Subcutaneous abdominal adipose tissue (tissue), 5 donors: ENCODE data around the gene IL36G.

Experiments
- H3K27ac ChIP-seq: one replicate; pipeline ENCODE4 v1.7.0; 2013; ENCODE audit warnings: low read depth, mild to moderate bottlenecking, inconsistent platforms, low read length, moderate library complexity
- H3K27me3 ChIP-seq, 5 donors: one replicate each; pipeline ENCODE4 v1.7.0; 2013; ENCODE audit warnings: low read length in 5 of 5, inconsistent platforms in 1 of 5; ENCODE audit not compliant: control insufficient read depth in 5 of 5, insufficient read depth in 4 of 5
- H3K36me3 ChIP-seq, 5 donors: one replicate each; pipeline ENCODE4 v1.7.0; 2013; ENCODE audit warnings: low read length in 5 of 5; ENCODE audit not compliant: control insufficient read depth in 5 of 5, insufficient read depth in 5 of 5
- H3K4me1 ChIP-seq, 5 donors: one replicate each; pipeline ENCODE4 v1.7.0; 2013; ENCODE audit warnings: low read length in 5 of 5, mild to moderate bottlenecking in 3 of 5, moderate library complexity in 1 of 5; ENCODE audit not compliant: control insufficient read depth in 5 of 5, insufficient read depth in 5 of 5
- H3K4me3 ChIP-seq, 5 donors: one replicate each; pipeline ENCODE4 v1.7.0; 2013; ENCODE audit warnings: low read length in 5 of 5, low read depth in 1 of 5
- H3K9ac ChIP-seq, 5 donors: one replicate each; pipeline ENCODE4 v1.7.0; 2013; ENCODE audit warnings: low read length in 5 of 5, mild to moderate bottlenecking in 4 of 5, moderate library complexity in 3 of 5
- H3K9me3 ChIP-seq, 5 donors: one replicate each; pipeline ENCODE4 v1.7.0; 2013; ENCODE audit warnings: low read length in 5 of 5; ENCODE audit not compliant: control insufficient read depth in 5 of 5
- donor health status: healthy.
- donor health status: healthy.
- donor health status: healthy.
- donor health status: healthy.
- donor health status: healthy.

Gene IL36G

GRCh38 chr2:113013336-113013661, 35.5 kb downstream of the IL36G start:
- Histone ChIP-seq H3K27ac (no peak overlapping the region), H3K4me1 (no peaks in the 10 kb centered on the region), H3K9me3 (no peaks in the 10 kb centered on the region), H3K9ac (no peak overlapping the region), H3K4me3 (no peak overlapping the region), H3K36me3 (no peaks in the 10 kb centered on the region), H3K27me3 (peaks cover 0 to 4% (median 0%) of the 10 kb centered on the region in 5 donors)

- Histone ChIP-seq H3K27me3 (peaks cover 0 to 4% (median 0%) of the 10 kb centered on the region in 5 donors), H3K9ac (no peak overlapping the region), H3K36me3 (no peaks in the 10 kb centered on the region), H3K4me1 (no peaks in the 10 kb centered on the region), H3K4me3 (no peak overlapping the region), H3K27ac (no peak overlapping the region), H3K9me3 (no peaks in the 10 kb centered on the region)
These were observed 36.3 kb downstream of the IL36G start for GRCh38 chr2:113014067-113014466.

- no peak overlapping the region for H3K27ac ChIP-seq
- H3K9ac ChIP-seq, result no peak overlapping the region
- no peaks in the 10 kb centered on the region for H3K4me1 ChIP-seq
- no peaks in the 10 kb centered on the region for H3K9me3 ChIP-seq
- H3K36me3 ChIP-seq, result no peaks in the 10 kb centered on the region
- H3K27me3 ChIP-seq, result peaks cover 0 to 4% (median 0%) of the 10 kb centered on the region in 5 donors
- no peak overlapping the region for H3K4me3 ChIP-seq
These were observed 37.2 kb downstream of the IL36G start for GRCh38 chr2:113015042-113015441.

- Histone ChIP-seq H3K27me3 (peaks cover 0 to 4% (median 0%) of the 10 kb centered on the region in 5 donors), H3K9ac (no peak overlapping the region), H3K4me1 (no peaks in the 10 kb centered on the region), H3K4me3 (no peak overlapping the region), H3K27ac (no peak overlapping the region), H3K36me3 (no peaks in the 10 kb centered on the region), H3K9me3 (no peaks in the 10 kb centered on the region)
These were observed 37.8 kb downstream of the IL36G start for GRCh38 chr2:113015655-113016054.

- Histone ChIP-seq H3K9ac (no peak overlapping the region), H3K36me3 (no peaks in the 10 kb centered on the region), H3K27ac (no peak overlapping the region), H3K4me1 (no peaks in the 10 kb centered on the region), H3K9me3 (no peaks in the 10 kb centered on the region), H3K4me3 (no peak overlapping the region), H3K27me3 (peaks cover 0 to 4% (median 0%) of the 10 kb centered on the region in 5 donors)
These were observed 40.7 kb downstream of the IL36G start for GRCh38 chr2:113018509-113018908.

- Histone ChIP-seq H3K9me3 (no peaks in the 10 kb centered on the region), H3K4me1 (no peaks in the 10 kb centered on the region), H3K27me3 (peaks cover 0 to 4% (median 0%) of the 10 kb centered on the region in 5 donors), H3K9ac (no peak overlapping the region), H3K36me3 (no peaks in the 10 kb centered on the region), H3K27ac (no peak overlapping the region), H3K4me3 (no peak overlapping the region)
These were observed 43.5 kb downstream of the IL36G start for GRCh38 chr2:113021312-113021711.

- H3K9me3 ChIP-seq, result no peaks in the 10 kb centered on the region
- no peak overlapping the region for H3K4me3 ChIP-seq
- no peak overlapping the region for H3K27ac ChIP-seq
- peaks cover 0 to 4% (median 0%) of the 10 kb centered on the region in 5 donors for H3K27me3 ChIP-seq
- H3K9ac ChIP-seq, result no peak overlapping the region
- no peaks in the 10 kb centered on the region for H3K36me3 ChIP-seq
- no peaks in the 10 kb centered on the region for H3K4me1 ChIP-seq
These were observed 47.0 kb downstream of the IL36G start for GRCh38 chr2:113024764-113025163.

- no peaks in the 10 kb centered on the region for H3K9me3 ChIP-seq
- H3K27me3 ChIP-seq, result peaks cover 0 to 4% (median 0%) of the 10 kb centered on the region in 5 donors
- no peak overlapping the region for H3K9ac ChIP-seq
- H3K36me3 ChIP-seq, result no peaks in the 10 kb centered on the region
- no peak overlapping the region for H3K4me3 ChIP-seq
- H3K4me1 ChIP-seq, result no peaks in the 10 kb centered on the region
- H3K27ac ChIP-seq, result no peak overlapping the region
These were observed 47.9 kb downstream of the IL36G start for GRCh38 chr2:113025737-113026136.

- Histone ChIP-seq H3K27ac (no peak overlapping the region), H3K9ac (no peak overlapping the region), H3K36me3 (no peaks in the 10 kb centered on the region), H3K27me3 (peaks cover 0 to 4% (median 0%) of the 10 kb centered on the region in 5 donors), H3K4me1 (no peaks in the 10 kb centered on the region), H3K4me3 (no peak overlapping the region), H3K9me3 (no peaks in the 10 kb centered on the region)
These were observed 49.9 kb downstream of the IL36G start for GRCh38 chr2:113027691-113028090.

- no peak overlapping the region for H3K9ac ChIP-seq
- no peak overlapping the region for H3K27ac ChIP-seq
- H3K4me3 ChIP-seq, result no peak overlapping the region
- no peaks in the 10 kb centered on the region for H3K36me3 ChIP-seq
- H3K4me1 ChIP-seq, result no peaks in the 10 kb centered on the region
- no peaks in the 10 kb centered on the region for H3K9me3 ChIP-seq
- H3K27me3 ChIP-seq, result peaks cover 0 to 4% (median 0%) of the 10 kb centered on the region in 5 donors
These were observed 50.3 kb downstream of the IL36G start for GRCh38 chr2:113028112-113028511.

- peaks cover 0 to 4% (median 2%) of the 10 kb centered on the region in 5 donors for H3K27me3 ChIP-seq
- H3K36me3 ChIP-seq, result no peaks in the 10 kb centered on the region
These were observed 54.9 kb downstream of the IL36G start for GRCh38 chr2:113032737-113033136.

More at GRCh38 chr2:113032737-113033136, 54.9 kb downstream of the IL36G start:
- no peak overlapping the region for H3K4me3 ChIP-seq
- H3K9ac ChIP-seq, result no peak overlapping the region
- no peak overlapping the region for H3K27ac ChIP-seq
- no peaks in the 10 kb centered on the region for H3K9me3 ChIP-seq
- no peaks in the 10 kb centered on the region for H3K4me1 ChIP-seq
